Glutamatergic neuron (in vitro differentiated cells): ENCODE results near the gene TATDN2. TPM values are rescaled to one million over a fixed set of nuclear protein-coding genes. Genes with fewer than 3 reads are reported as not detected.

Experiments
- DNase-seq: peaks from one replicate; pipeline ENCODE4 v3.0.0; 2022
- H3K27ac Mint-ChIP-seq: one replicate; pipeline ENCODE4 v1.8.0; 2020; ENCODE audit warnings: mild to moderate bottlenecking, mixed read lengths, inconsistent platforms; ENCODE audit not compliant: unreplicated experiment
- H3K27me3 Mint-ChIP-seq: one replicate; pipeline ENCODE4 v1.8.0; 2020; ENCODE audit warnings: mild to moderate bottlenecking, moderate library complexity, mixed read lengths, inconsistent platforms; ENCODE audit not compliant: unreplicated experiment
- H3K36me3 Mint-ChIP-seq: one replicate; pipeline ENCODE4 v1.8.0; 2020; ENCODE audit warnings: mild to moderate bottlenecking, mixed read lengths, inconsistent platforms; ENCODE audit not compliant: unreplicated experiment
- H3K4me1 Mint-ChIP-seq: one replicate; pipeline ENCODE4 v1.8.0; 2020; ENCODE audit warnings: mild to moderate bottlenecking, low read depth, mixed read lengths, inconsistent platforms; ENCODE audit not compliant: unreplicated experiment
- H3K4me3 Mint-ChIP-seq: one replicate; pipeline ENCODE4 v1.8.0; 2020; ENCODE audit warnings: mild to moderate bottlenecking, mixed read lengths, inconsistent platforms; ENCODE audit not compliant: unreplicated experiment
- H3K9me3 Mint-ChIP-seq: one replicate; pipeline ENCODE4 v1.8.0; 2020; ENCODE audit warnings: mild to moderate bottlenecking, moderate library complexity, mixed read lengths, inconsistent platforms; ENCODE audit not compliant: unreplicated experiment
- CTCF ChIP-seq: fragments of 200-600 bp; sonication (generic); IDR thresholded peaks from one replicate; pipeline ENCODE4 v1.5.0; 2021; ENCODE audit not compliant: partially characterized antibody, unreplicated experiment
- total RNA-seq: library from RNA; stranded (reverse); fragmentation: NEBNext Ultra II Directional; extraction: Animal tissue kit (Norgen Biotek cat#: 25700); gene quantifications from one replicate; pipeline ENCODE4 v1.2.1, GENCODE V29; 2021; ENCODE audit not compliant: unreplicated experiment

TATDN2 gene
- total RNA-seq, 1 donor from 2014 or later: 24.7 TPM

- no peak for TF ChIP-seq CTCF
- no peak for DNase-seq
- Mint-ChIP-seq H3K36me3 (no peaks in the 10 kb centered on the region), H3K9me3 (no peaks in the 10 kb centered on the region), H3K4me3 (no peak overlapping the region), H3K27me3 (no peaks in the 10 kb centered on the region), H3K4me1 (no peaks in the 10 kb centered on the region), H3K27ac (no peak overlapping the region)
These were observed 31.9 kb downstream of the TATDN2 start for GRCh38 chr3:10280177-10280529.

GRCh38 chr3:10280571-10280970, 32.3 kb downstream of the TATDN2 start:
- Mint-ChIP-seq H3K27ac (no peak overlapping the region), H3K4me1 (no peaks in the 10 kb centered on the region), H3K4me3 (no peak overlapping the region), H3K9me3 (no peaks in the 10 kb centered on the region), H3K27me3 (no peaks in the 10 kb centered on the region), H3K36me3 (no peaks in the 10 kb centered on the region)
- no peak for TF ChIP-seq CTCF
- no peak for DNase-seq

- Mint-ChIP-seq H3K27ac (no peak overlapping the region), H3K4me3 (no peak overlapping the region), H3K27me3 (no peaks in the 10 kb centered on the region), H3K4me1 (no peaks in the 10 kb centered on the region), H3K9me3 (no peaks in the 10 kb centered on the region), H3K36me3 (no peaks in the 10 kb centered on the region)
- DNase-seq: no peak
- no peak for TF ChIP-seq CTCF
These were observed 33.7 kb downstream of the TATDN2 start for GRCh38 chr3:10281951-10282350.

GRCh38 chr3:10283638-10284037, 35.4 kb downstream of the TATDN2 start:
- TF ChIP-seq CTCF: no peak
- H3K36me3 Mint-ChIP-seq: no peaks in the 10 kb centered on the region
- no peak overlapping the region for H3K4me3 Mint-ChIP-seq
- DNase-seq: no peak
- no peaks in the 10 kb centered on the region for H3K4me1 Mint-ChIP-seq
- no peaks in the 10 kb centered on the region for H3K9me3 Mint-ChIP-seq
- H3K27ac Mint-ChIP-seq: no peak overlapping the region
- H3K27me3 Mint-ChIP-seq: peaks cover 2% of the 10 kb centered on the region

GRCh38 chr3:10284496-10284895, 36.2 kb downstream of the TATDN2 start:
- H3K27ac Mint-ChIP-seq: no peak overlapping the region
- H3K4me1 Mint-ChIP-seq: no peaks in the 10 kb centered on the region
- no peaks in the 10 kb centered on the region for H3K9me3 Mint-ChIP-seq
- peaks cover 2% of the 10 kb centered on the region for H3K27me3 Mint-ChIP-seq
- TF ChIP-seq CTCF: no peak
- no peaks in the 10 kb centered on the region for H3K36me3 Mint-ChIP-seq
- no peak overlapping the region for H3K4me3 Mint-ChIP-seq
- DNase-seq: no peak
